ENCODE results near the gene NPTXR. TPM values are rescaled to one million over a fixed set of nuclear protein-coding genes. Genes with fewer than 3 reads are reported as not detected.
"Not testable (repeated sequence)": the region's sequence is repeated elsewhere in the genome, so short reads cannot be mapped to it uniquely, and the experiment has no call there.

The NPTXR gene
- total RNA-seq, 6 experiments from 2014 or later, result 1.4 to 5.4 (median 1.6) TPM

DNA sequence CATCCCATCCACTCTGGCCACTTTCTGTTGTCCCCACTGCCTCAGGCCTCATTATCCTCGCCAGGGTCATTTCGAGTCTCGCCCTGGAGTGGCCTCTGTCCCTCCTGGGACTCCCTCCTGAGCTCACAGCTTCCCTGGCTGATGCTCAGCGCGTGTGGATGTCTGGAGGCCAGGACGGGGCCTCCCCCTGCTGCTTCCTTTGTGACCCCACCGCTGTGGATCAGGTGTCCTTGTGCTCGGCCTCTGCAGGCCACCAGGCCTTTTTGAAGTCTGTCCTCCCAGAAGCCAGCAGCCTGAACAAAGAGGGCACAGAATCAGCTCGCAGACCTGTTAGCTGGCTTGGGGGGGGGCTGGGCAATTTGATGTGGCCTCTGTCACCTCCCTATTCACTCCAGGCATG, 14.7 kb upstream of the NPTXR start:
- Mint-ChIP-seq H3K4me1 (ENCODE audit: low read depth) (no peaks in the 10 kb centered on the region), H3K27ac (no peak overlapping the region), H3K36me3 (ENCODE audit: low read depth) (no peaks in the 10 kb centered on the region), H3K4me3 (no peak overlapping the region), H3K9me3 (no peaks in the 10 kb centered on the region), H3K27me3 (ENCODE audit: insufficient read depth) (peaks cover 2% of the 10 kb centered on the region)
- TF ChIP-seq, protein P1, sequence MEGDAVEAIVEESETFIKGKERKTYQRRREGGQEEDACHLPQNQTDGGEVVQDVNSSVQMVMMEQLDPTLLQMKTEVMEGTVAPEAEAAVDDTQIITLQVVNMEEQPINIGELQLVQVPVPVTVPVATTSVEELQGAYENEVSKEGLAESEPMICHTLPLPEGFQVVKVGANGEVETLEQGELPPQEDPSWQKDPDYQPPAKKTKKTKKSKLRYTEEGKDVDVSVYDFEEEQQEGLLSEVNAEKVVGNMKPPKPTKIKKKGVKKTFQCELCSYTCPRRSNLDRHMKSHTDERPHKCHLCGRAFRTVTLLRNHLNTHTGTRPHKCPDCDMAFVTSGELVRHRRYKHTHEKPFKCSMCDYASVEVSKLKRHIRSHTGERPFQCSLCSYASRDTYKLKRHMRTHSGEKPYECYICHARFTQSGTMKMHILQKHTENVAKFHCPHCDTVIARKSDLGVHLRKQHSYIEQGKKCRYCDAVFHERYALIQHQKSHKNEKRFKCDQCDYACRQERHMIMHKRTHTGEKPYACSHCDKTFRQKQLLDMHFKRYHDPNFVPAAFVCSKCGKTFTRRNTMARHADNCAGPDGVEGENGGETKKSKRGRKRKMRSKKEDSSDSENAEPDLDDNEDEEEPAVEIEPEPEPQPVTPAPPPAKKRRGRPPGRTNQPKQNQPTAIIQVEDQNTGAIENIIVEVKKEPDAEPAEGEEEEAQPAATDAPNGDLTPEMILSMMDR (IDR thresholded peaks at IDR 0.05), result no peak
- no peak for DNase-seq

DNA sequence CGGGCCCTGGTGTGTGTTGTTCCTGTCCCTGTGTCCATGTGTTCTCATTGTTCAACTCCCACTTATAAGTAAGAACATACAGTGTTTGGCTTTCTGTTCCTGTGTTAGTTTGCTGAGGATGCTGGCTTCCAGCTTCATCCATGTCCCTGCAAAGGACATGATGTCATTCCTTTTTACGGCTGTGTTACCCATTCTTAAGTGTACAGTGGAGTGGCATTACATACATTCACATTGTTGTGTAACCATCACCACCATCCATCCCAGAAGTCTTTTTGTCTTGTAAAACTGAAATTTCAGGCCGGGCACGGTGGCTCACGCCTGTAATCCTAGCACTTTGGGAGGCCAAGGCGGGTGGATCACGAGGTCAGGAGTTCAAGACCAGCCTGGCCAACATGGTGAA, 10.6 kb upstream of the NPTXR start:
- not testable (repeated sequence) for H3K9me3 Mint-ChIP-seq; DNase-seq; H3K27me3 Mint-ChIP-seq (ENCODE audit: insufficient read depth); H3K27ac Mint-ChIP-seq; H3K4me3 Mint-ChIP-seq; H3K36me3 Mint-ChIP-seq (ENCODE audit: low read depth)
- H3K4me1 Mint-ChIP-seq (ENCODE audit: low read depth), result peaks cover 18% of the 10 kb centered on the region

DNA sequence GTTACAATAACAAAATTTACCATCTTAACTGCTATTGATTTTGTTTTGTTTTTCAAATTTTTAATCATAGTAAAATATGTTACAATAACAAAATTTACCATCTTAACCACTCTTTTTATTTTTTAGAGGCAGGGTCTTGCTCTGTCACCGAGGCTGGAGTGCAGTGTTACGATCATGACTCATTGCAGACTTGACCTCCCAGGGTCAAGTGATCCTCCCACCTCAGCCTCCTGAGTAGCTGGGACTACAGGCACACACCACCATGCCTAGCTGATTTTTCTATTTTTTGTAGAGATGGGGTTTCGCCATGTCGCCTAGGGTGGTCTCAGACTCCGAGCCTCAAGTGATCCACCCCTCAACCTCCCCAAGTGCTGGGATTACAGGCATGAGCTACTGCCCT, 10.1 kb upstream of the NPTXR start:
- not testable (repeated sequence) for H3K4me3 Mint-ChIP-seq, H3K9me3 Mint-ChIP-seq

DNA sequence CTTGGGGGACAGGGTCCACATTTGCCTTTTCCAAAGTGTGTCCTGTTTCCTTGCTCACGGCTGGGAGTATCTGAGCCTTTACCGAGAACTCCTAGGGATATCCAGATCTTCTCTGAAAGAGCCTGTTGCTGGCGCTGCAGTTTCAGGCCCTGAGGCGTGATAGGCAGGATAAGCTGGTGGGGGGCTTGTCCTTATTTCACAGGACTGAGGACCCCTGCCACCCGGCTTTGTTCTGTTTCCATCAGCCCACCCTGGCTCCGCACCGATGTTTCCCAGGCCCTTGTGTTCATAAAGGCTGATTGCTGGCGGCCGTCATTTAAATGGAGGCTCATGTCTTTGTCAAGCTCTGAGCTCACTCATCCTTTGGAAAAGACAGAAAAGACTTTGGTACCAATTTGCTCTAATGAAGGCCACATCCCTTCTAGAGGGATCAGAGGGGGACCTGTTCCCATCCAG, 9.4 kb upstream of the NPTXR start:
- H3K36me3 Mint-ChIP-seq (ENCODE audit: low read depth), result no peaks in the 10 kb centered on the region
- H3K4me3 Mint-ChIP-seq, result no peak overlapping the region
- H3K4me1 Mint-ChIP-seq (ENCODE audit: low read depth), result peaks cover 18% of the 10 kb centered on the region
- peaks cover 5% of the 10 kb centered on the region for H3K27me3 Mint-ChIP-seq (ENCODE audit: insufficient read depth)
- H3K27ac Mint-ChIP-seq, result no peak overlapping the region
- TF ChIP-seq, protein P1 (IDR thresholded peaks at IDR 0.05), result no peak
- no peaks in the 10 kb centered on the region for H3K9me3 Mint-ChIP-seq
- DNase-seq, result no peak

More for the DNA sequence above, 10.1 kb upstream of the NPTXR start:
- peaks cover 18% of the 10 kb centered on the region for H3K4me1 Mint-ChIP-seq (ENCODE audit: low read depth)
- DNase-seq; H3K36me3 Mint-ChIP-seq (ENCODE audit: low read depth); H3K27me3 Mint-ChIP-seq (ENCODE audit: insufficient read depth); H3K27ac Mint-ChIP-seq: not testable (repeated sequence)

DNA sequence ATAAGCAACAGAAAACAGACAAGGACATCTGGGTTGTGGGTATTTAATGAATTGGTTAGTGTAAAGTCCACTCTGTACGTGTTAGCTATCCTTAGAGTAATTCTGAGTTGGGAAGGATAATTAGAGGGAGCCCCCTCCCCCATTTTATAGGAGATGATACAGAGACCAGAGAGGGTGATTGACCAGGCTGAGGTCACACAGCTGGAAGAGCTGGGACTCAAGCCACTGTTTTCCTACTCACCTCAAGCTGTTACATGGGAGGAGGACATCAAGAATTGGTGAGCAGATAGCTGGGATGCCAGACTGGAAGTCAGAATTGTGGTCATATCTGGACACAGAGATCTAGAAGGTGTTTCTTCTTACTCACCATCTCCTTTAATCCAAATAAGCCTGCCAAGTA, 8.7 kb upstream of the NPTXR start:
- Mint-ChIP-seq H3K27me3 (ENCODE audit: insufficient read depth) (peaks cover 5% of the 10 kb centered on the region), H3K9me3 (no peaks in the 10 kb centered on the region), H3K4me3 (no peak overlapping the region), H3K4me1 (ENCODE audit: low read depth) (peaks cover 18% of the 10 kb centered on the region), H3K36me3 (ENCODE audit: low read depth) (no peaks in the 10 kb centered on the region), H3K27ac (no peak overlapping the region)
- DNase-seq, result no peak
- TF ChIP-seq, protein P1 (IDR thresholded peaks at IDR 0.05), result no peak

DNA sequence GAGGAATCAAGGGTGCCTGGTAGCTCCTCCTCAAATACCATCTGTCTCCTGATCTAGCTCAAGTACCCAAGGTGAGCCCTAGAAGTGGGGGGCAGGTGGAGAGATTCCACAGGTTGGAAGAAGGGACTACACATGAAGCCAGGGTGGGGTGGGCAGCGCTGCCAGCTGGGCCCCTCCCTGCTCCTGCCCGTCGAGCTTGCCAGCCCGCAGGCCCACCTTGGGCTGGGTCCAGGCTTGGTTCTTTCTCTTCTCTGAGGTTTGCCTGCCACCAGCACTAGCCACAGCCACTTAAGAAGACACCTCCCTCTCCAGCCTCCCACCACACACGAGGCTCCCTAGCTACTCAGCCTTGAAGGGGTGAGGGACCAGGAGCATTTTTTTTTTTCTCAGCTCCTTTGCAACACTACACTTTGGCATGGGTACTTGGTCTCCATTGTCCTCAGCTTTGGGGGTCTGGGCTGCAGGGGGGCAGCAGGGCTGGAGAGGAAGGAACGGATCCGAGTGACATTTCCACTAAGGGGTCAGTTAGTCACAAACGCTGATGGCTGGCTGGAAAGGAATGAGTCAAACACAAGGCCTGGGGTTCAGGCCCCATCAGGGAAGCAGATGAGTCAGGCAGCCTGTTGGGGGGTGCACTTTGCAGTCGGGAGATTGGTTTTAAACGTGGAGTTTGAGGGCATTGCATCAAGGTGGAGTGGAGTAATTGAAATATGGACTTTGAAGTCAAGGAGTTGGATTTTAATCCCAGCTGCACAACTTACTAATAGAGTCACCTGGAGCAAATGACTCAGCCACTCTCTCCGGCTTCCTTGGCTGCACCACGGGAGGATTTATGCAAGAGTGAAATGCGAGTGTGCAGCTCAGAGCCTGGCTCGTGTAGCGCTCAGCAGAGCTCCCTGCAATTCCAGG, 7.4 kb upstream of the NPTXR start:
- Mint-ChIP-seq H3K4me1 (ENCODE audit: low read depth) (peaks cover 18% of the 10 kb centered on the region), H3K27ac (peak overlapping the region; percentile 53), H3K27me3 (ENCODE audit: insufficient read depth) (peaks cover 9% of the 10 kb centered on the region), H3K9me3 (no peaks in the 10 kb centered on the region), H3K36me3 (ENCODE audit: low read depth) (no peaks in the 10 kb centered on the region), H3K4me3 (peak overlapping the region; percentile 9)
- DNase-seq, result peak; percentile 72
- TF ChIP-seq, protein P1 (IDR thresholded peaks at IDR 0.05), result no peak
